BLaER1 treated with 17β-estradiol and CSF1 and Interleukin-3, amounts not matched to agents 10 nM and 100 nM (cell line): ENCODE results near the gene BAIAP2L2.

Source experiments
- H3K27ac ChIP-seq, 11 experiments: shearing (Covaris generic); formaldehyde crosslinking; 2 replicates each; pipeline ENCODE4 v1.8.1; 2022
- H3K27me3 ChIP-seq, 11 experiments: shearing (Covaris generic); formaldehyde crosslinking; 2 replicates each; pipeline ENCODE4 v1.8.1; 2022
- H3K36me3 ChIP-seq, 11 experiments: shearing (Covaris generic); formaldehyde crosslinking; 2 replicates each; pipeline ENCODE4 v1.8.1; 2022
- H3K4me1 ChIP-seq, 10 experiments: shearing (Covaris generic); formaldehyde crosslinking; 2 replicates each; pipeline ENCODE4 v1.8.1; 2022
- H3K4me2 ChIP-seq, 11 experiments: shearing (Covaris generic); formaldehyde crosslinking; 2 replicates each; pipeline ENCODE4 v1.8.1; 2022
- H3K4me3 ChIP-seq, 10 experiments: shearing (Covaris generic); formaldehyde crosslinking; 2 replicates each; pipeline ENCODE4 v1.8.1; 2022
- H3K9ac ChIP-seq, 11 experiments: shearing (Covaris generic); formaldehyde crosslinking; 2 replicates each; pipeline ENCODE4 v1.8.1; 2022
- H3K9me3 ChIP-seq, 11 experiments: shearing (Covaris generic); formaldehyde crosslinking; replicated peaks in 1 of 11; 2 replicates each; pipeline ENCODE4 v1.8.1; 2022
- H4K20me1 ChIP-seq, 11 experiments: shearing (Covaris generic); formaldehyde crosslinking; 2 replicates each; pipeline ENCODE4 v1.8.1; 2022
- Cebpa-rat ChIP-seq, 11 experiments: shearing (Covaris generic); IDR thresholded peaks; 2 replicates each; pipeline ENCODE4 v1.8.1; 2022

BAIAP2L2 gene

GRCh38 chr22:38067028-38067415 lies 43.5 kb downstream of the BAIAP2L2 start:
- H3K4me1 ChIP-seq = peaks cover 60 to 88% (median 82%) of the 10 kb centered on the region in 10 experiments
- no peak for TF ChIP-seq Cebpa-rat (IDR thresholded peaks at IDR 0.05)
- peak overlapping the region; percentile 73 to 100 (median 95) for H3K4me2 ChIP-seq
- H3K9me3 ChIP-seq = no peaks in the 10 kb centered on the region
- H3K4me3 ChIP-seq = peak overlapping the region in 5 of 10 experiments; percentile 28 to 64 (median 59); a peak in 8 of 20 replicates
- peaks cover 0 to 18% (median 0%) of the 10 kb centered on the region in 11 experiments; a peak in 1 of 22 replicates for H3K27me3 ChIP-seq
- H4K20me1 ChIP-seq = no peaks in the 10 kb centered on the region
- peaks cover 0 to 13% (median 0%) of the 10 kb centered on the region in 11 experiments; a peak in 3 of 22 replicates for H3K36me3 ChIP-seq
- H3K27ac ChIP-seq = peak overlapping the region in 8 of 11 experiments; percentile 36 to 86 (median 76); a peak in 15 of 22 replicates
- peak overlapping the region; percentile 21 to 86 (median 75); a peak in 18 of 22 replicates for H3K9ac ChIP-seq

- Histone ChIP-seq H3K4me2 (peak overlapping the region; percentile 73 to 100 (median 95)), H3K9ac (peak overlapping the region; percentile 21 to 86 (median 75); a peak in 18 of 22 replicates), H3K27me3 (peaks cover 0 to 18% (median 0%) of the 10 kb centered on the region in 11 experiments; a peak in 1 of 22 replicates), H3K4me3 (peak overlapping the region in 5 of 10 experiments; percentile 28 to 64 (median 59); a peak in 8 of 20 replicates), H4K20me1 (no peaks in the 10 kb centered on the region), H3K27ac (peak overlapping the region in 8 of 11 experiments; percentile 36 to 86 (median 76); a peak in 15 of 22 replicates), H3K36me3 (peaks cover 0 to 13% (median 0%) of the 10 kb centered on the region in 11 experiments; a peak in 3 of 22 replicates), H3K9me3 (no peaks in the 10 kb centered on the region), H3K4me1 (peaks cover 60 to 83% (median 77%) of the 10 kb centered on the region in 10 experiments)
- no peak; a peak in 1 of 22 replicates for TF ChIP-seq Cebpa-rat (IDR thresholded peaks at IDR 0.05)
These were observed 44.0 kb downstream of the BAIAP2L2 start for GRCh38 chr22:38066381-38067027.

GRCh38 chr22:38065539-38065938 lies 44.9 kb downstream of the BAIAP2L2 start:
- peaks cover 0 to 12% (median 0%) of the 10 kb centered on the region in 11 experiments; a peak in 1 of 22 replicates for H3K27me3 ChIP-seq
- H3K27ac ChIP-seq = peak overlapping the region in 3 of 11 experiments; percentile 76 to 82 (median 80); a peak in 5 of 22 replicates
- H3K36me3 ChIP-seq = peaks cover 0 to 13% (median 0%) of the 10 kb centered on the region in 11 experiments; a peak in 3 of 22 replicates
- peaks cover 57 to 73% (median 68%) of the 10 kb centered on the region in 10 experiments for H3K4me1 ChIP-seq
- no peak overlapping the region for H3K4me3 ChIP-seq
- peak overlapping the region in 9 of 11 experiments; percentile 73 to 100 (median 95); a peak in 16 of 22 replicates for H3K4me2 ChIP-seq
- H3K9me3 ChIP-seq = no peaks in the 10 kb centered on the region
- TF ChIP-seq Cebpa-rat (IDR thresholded peaks at IDR 0.05) = no peak
- H4K20me1 ChIP-seq = no peaks in the 10 kb centered on the region
- peak overlapping the region in 4 of 11 experiments; percentile 82 to 86 (median 84); a peak in 4 of 22 replicates for H3K9ac ChIP-seq

GRCh38 chr22:38062791-38063190 lies 47.7 kb downstream of the BAIAP2L2 start:
- Histone ChIP-seq H3K27ac (peak overlapping the region in 3 of 11 experiments; percentile 33 to 45 (median 41); a peak in 5 of 22 replicates), H3K27me3 (no peaks in the 10 kb centered on the region), H4K20me1 (no peaks in the 10 kb centered on the region), H3K4me2 (peak overlapping the region; percentile 6 to 71 (median 50); a peak in 19 of 22 replicates), H3K9me3 (no peaks in the 10 kb centered on the region), H3K36me3 (peaks cover 0 to 13% (median 0%) of the 10 kb centered on the region in 11 experiments; a peak in 3 of 22 replicates), H3K4me3 (no peak overlapping the region), H3K9ac (no peak overlapping the region), H3K4me1 (peaks cover 32 to 47% (median 42%) of the 10 kb centered on the region in 10 experiments)
- no peak for TF ChIP-seq Cebpa-rat (IDR thresholded peaks at IDR 0.05)

DNA sequence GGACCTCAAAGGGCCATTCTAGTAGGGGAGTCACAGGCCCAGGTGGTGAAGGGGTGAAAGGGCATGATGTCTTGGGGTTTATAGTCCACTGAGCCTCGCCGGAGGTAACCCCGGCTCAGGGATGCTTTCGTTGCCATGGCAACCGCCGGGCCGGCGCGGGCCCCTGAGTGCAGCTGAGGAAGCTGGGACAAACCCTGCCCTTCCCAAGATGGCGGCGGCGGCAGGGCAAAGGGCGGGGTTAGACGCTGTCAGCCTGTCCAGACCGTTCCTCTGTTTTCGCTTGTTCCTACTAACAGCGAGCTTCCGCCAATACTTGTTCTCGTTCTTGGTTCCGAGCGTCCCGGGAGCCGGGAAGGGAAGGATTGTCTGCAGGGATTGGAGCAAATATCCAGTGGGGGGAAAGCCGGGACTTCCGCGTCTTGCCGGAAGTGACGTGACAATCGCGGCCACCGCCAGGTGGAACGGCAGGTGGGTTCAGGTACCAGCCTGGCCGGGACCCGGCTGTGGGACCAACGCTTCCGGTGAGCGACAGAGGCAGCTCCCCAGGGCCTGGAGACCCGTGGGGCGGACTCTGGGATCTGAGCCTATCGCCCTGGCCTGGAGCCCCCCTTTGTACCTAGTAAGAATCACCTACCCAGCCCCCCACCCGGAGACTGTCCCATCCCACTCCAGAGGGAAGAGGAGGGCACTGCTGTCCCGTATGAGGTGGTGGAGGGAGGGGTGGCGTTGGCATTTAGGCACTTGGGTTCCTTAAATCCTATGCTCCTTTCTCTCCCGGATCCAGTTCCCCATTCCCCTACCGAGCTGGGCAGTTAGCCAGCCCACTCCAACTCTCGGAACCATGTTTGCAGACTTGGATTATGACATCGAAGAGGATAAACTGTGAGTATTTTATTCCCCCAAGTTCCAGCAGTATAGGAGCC lies 53.3 kb downstream of the BAIAP2L2 start, which contains the start of gene PICK1:
TSS of gene PICK1 (plus strand) at position 436 of the 923 bp plus-strand sequence. CDS start at position 842, 406 bp downstream.
- Histone ChIP-seq H3K4me2 (peak within 1 kb of the TSS; percentile 75 to 92 (median 87)), H3K9me3 (no peaks in the 10 kb centered on the region), H3K4me3 (peak within 1 kb of the TSS; percentile 51 to 73 (median 62)), H3K27ac (peak within 1 kb of the TSS; percentile 63 to 81 (median 76)), H3K4me1 (peaks cover 22 to 48% (median 41%) of the 10 kb centered on the region in 10 experiments), H3K27me3 (no peaks in the 10 kb centered on the region), H4K20me1 (no peaks in the 10 kb centered on the region), H3K9ac (peak within 1 kb of the TSS; percentile 56 to 77 (median 74)), H3K36me3 (no peaks in the 10 kb centered on the region; a peak in 1 of 22 replicates)
- TF ChIP-seq Cebpa-rat (IDR thresholded peaks at IDR 0.05) = no peak

- H3K4me3 ChIP-seq = no peak overlapping the region
- peak overlapping the region in 5 of 11 experiments; percentile 8 to 60 (median 39); a peak in 6 of 22 replicates for H3K9ac ChIP-seq
- peak overlapping the region; percentile 59 to 73 (median 67) for H3K4me2 ChIP-seq
- no peaks in the 10 kb centered on the region for H3K27me3 ChIP-seq
- TF ChIP-seq Cebpa-rat (IDR thresholded peaks at IDR 0.05) = no peak
- no peaks in the 10 kb centered on the region for H3K9me3 ChIP-seq
- H4K20me1 ChIP-seq = no peaks in the 10 kb centered on the region; a peak in 1 of 22 replicates
- 0 out of 22 replicates have a peak overlapping the region, but pooled peaks of 1 of the 11 experiments have one; percentile 12 for H3K27ac ChIP-seq
- peaks cover 16 to 52% (median 36%) of the 10 kb centered on the region in 10 experiments for H3K4me1 ChIP-seq
- H3K36me3 ChIP-seq = no peaks in the 10 kb centered on the region
These were observed 58.3 kb downstream of the BAIAP2L2 start for GRCh38 chr22:38051900-38052862.

GRCh38 chr22:38051261-38051660 lies 59.2 kb downstream of the BAIAP2L2 start:
- Histone ChIP-seq H3K9me3 (no peaks in the 10 kb centered on the region), H4K20me1 (no peaks in the 10 kb centered on the region; a peak in 1 of 22 replicates), H3K4me3 (no peak overlapping the region), H3K27me3 (no peaks in the 10 kb centered on the region), H3K9ac (no peak overlapping the region), H3K4me1 (peaks cover 9 to 43% (median 27%) of the 10 kb centered on the region in 10 experiments), H3K27ac (no peak overlapping the region), H3K4me2 (peak overlapping the region in 2 of 11 experiments; percentile 9 to 18; a peak in 1 of 22 replicates), H3K36me3 (no peaks in the 10 kb centered on the region)
- TF ChIP-seq Cebpa-rat (IDR thresholded peaks at IDR 0.05) = no peak
